HFF-Myc (cell line): Measurements from ENCODE around the gene RPTOR.

ENCODE experiments used
- DNase-seq: peaks from one replicate; pipeline ENCODE4 v3.0.0-alpha.2; 2011; ENCODE audit warnings: low read depth; ENCODE audit errors: extremely low read depth
- H3K4me3 ChIP-seq: replicated peaks from 2 replicates; pipeline ENCODE4 v1.5.1; 2011; ENCODE audit warnings: low read depth, mild to moderate bottlenecking, control low read depth, low read length
- TF ChIP-seq, protein P1 (sequence below): IDR thresholded peaks from 2 replicates; pipeline ENCODE4 v1.5.1; 2012; ENCODE audit warnings: mild to moderate bottlenecking, low read depth, low read length, control low read depth; ENCODE audit errors: missing control alignments

RPTOR gene

DNA sequence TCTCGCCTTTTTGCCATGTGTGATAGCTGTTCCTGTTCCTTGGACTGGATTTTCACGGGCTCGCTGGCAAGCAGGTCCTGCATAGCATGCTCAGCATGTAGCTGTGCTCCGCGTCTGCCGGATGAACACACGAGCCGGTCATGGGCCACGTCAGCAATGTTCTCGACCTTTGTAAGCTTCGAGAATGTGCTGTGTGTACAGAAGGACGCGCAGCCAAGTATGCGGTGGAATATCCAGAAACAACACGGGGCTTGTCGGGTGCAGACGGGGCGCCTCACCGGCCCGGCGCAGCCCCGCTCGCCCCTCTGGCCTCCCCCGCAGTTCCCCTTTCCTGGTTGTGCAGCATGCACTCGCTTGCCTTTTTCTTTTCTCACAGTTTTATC lies 42.2 kb downstream of the RPTOR start:
- DNase-seq, result no peak
- TF ChIP-seq, protein P1, sequence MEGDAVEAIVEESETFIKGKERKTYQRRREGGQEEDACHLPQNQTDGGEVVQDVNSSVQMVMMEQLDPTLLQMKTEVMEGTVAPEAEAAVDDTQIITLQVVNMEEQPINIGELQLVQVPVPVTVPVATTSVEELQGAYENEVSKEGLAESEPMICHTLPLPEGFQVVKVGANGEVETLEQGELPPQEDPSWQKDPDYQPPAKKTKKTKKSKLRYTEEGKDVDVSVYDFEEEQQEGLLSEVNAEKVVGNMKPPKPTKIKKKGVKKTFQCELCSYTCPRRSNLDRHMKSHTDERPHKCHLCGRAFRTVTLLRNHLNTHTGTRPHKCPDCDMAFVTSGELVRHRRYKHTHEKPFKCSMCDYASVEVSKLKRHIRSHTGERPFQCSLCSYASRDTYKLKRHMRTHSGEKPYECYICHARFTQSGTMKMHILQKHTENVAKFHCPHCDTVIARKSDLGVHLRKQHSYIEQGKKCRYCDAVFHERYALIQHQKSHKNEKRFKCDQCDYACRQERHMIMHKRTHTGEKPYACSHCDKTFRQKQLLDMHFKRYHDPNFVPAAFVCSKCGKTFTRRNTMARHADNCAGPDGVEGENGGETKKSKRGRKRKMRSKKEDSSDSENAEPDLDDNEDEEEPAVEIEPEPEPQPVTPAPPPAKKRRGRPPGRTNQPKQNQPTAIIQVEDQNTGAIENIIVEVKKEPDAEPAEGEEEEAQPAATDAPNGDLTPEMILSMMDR, result no peak
- no peak overlapping the region for H3K4me3 ChIP-seq

- no peak for DNase-seq
- H3K4me3 ChIP-seq, result no peak overlapping the region
- TF ChIP-seq, protein P1, result no peak
Measured at GRCh38 chr17:80588702-80589383, 44.2 kb downstream of the RPTOR start.

DNA sequence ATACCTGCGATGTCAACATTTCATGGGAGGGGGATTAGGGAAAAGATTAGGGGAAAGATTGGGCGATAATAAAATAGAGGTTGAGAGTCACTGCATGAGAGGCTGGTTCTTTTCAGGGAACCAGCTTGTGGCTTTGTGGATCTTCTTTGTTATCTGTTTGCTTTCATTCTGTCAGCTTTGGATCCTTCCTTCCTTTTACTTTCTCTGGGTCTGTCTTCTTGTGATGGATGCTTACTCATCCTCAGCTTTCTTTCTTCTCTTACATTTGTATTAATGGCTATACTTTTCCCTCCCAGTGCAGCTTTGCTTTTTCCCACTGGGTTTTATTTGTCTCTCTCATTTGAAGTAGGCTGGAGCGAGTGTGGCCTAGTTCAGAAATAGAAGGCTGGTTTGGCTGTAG lies 47.1 kb downstream of the RPTOR start:
- no peak for DNase-seq
- no peak overlapping the region for H3K4me3 ChIP-seq
- TF ChIP-seq, protein P1, result no peak

DNA sequence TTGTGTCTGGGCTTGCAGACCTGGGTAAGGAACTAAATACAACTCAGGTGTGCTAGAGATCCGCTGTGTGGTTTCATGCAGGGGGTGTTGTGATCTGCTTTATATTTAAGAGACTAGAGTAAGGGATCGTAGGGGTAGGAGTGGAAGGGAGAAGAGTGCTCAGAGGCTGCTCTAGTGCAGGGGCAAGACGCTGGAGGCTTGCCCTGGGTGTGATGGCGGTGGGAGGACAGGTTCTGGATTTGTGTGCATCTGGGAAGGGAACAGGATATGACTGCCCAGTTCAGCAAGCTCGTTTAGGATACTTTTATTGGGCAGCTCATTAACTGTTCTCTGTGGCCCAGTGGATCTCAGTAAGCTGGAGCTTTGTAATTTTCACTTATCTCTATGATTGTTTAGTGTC lies 47.6 kb downstream of the RPTOR start:
- no peak for DNase-seq
- H3K4me3 ChIP-seq, result no peak overlapping the region
- TF ChIP-seq, protein P1, result no peak

- TF ChIP-seq, protein P1, result no peak
- no peak for DNase-seq
- no peak overlapping the region for H3K4me3 ChIP-seq
Measured at GRCh38 chr17:80593181-80593580, 48.5 kb downstream of the RPTOR start.

GRCh38 chr17:80594431-80595269 lies 50.0 kb downstream of the RPTOR start:
- TF ChIP-seq, protein P1, result no peak
- H3K4me3 ChIP-seq, result no peak overlapping the region
- no peak for DNase-seq
